OCI-LY3 (cell line): Measurements from ENCODE around the gene GRAMD2B.

Experiments used
- CTCF ChIP-seq: fragments of 200-600, 300-600 bp; sonication (generic); IDR thresholded peaks from 2 replicates; pipeline ENCODE4 v1.5.1; 2014; ENCODE audit warnings: antibody characterized with exemption, low read length, low read depth
- EZH2phosphoT487 ChIP-seq: fragments of 200-600 bp; shearing (Covaris generic); IDR thresholded peaks from 2 replicates; pipeline ENCODE4 v1.6.1; 2018; ENCODE audit warnings: antibody characterized with exemption, mixed run types, low read depth

GRCh38 chr5:126471875-126472537 is 48.8 kb downstream of the GRAMD2B start:
- TF ChIP-seq CTCF (no peak), EZH2phosphoT487 (no peak)
